H7 (cell line): Measurements from ENCODE around the gene LRRK1. TPM values are rescaled to one million over a fixed set of nuclear protein-coding genes. Genes with fewer than 3 reads are reported as not detected.
A peak's percentile ranks its signal among the peaks of the same experiment; 100 is the strongest.

Experiments
- DNase-seq: peaks from one replicate; pipeline ENCODE4 v3.0.0; 2012
- H3K27me3 ChIP-seq: 2 replicates; pipeline ENCODE4 v1.6.0; 2011; ENCODE audit warnings: mild to moderate bottlenecking, low read length; ENCODE audit not compliant: control insufficient read depth, insufficient read depth
- H3K36me3 ChIP-seq: replicated peaks from 2 replicates; pipeline ENCODE4 v1.5.1; 2011; ENCODE audit warnings: low read length; ENCODE audit not compliant: control insufficient read depth, insufficient read depth
- H3K4me3 ChIP-seq: 2 replicates; pipeline ENCODE4 v1.5.1; 2011; ENCODE audit warnings: low read depth, mild to moderate bottlenecking, control low read depth, low read length, moderate library complexity; ENCODE audit not compliant: insufficient read depth
- total RNA-seq: library from RNA; depleted of rRNA; stranded (reverse); fragments of >200 nt; shearing (Covaris generic); gene quantifications from 2 replicates; pipeline ENCODE4 v1.2.3, GENCODE V29; 2014

LRRK1 gene
- total RNA-seq, 1 experiment from 2014 or later, result 3.3 TPM

DNA sequence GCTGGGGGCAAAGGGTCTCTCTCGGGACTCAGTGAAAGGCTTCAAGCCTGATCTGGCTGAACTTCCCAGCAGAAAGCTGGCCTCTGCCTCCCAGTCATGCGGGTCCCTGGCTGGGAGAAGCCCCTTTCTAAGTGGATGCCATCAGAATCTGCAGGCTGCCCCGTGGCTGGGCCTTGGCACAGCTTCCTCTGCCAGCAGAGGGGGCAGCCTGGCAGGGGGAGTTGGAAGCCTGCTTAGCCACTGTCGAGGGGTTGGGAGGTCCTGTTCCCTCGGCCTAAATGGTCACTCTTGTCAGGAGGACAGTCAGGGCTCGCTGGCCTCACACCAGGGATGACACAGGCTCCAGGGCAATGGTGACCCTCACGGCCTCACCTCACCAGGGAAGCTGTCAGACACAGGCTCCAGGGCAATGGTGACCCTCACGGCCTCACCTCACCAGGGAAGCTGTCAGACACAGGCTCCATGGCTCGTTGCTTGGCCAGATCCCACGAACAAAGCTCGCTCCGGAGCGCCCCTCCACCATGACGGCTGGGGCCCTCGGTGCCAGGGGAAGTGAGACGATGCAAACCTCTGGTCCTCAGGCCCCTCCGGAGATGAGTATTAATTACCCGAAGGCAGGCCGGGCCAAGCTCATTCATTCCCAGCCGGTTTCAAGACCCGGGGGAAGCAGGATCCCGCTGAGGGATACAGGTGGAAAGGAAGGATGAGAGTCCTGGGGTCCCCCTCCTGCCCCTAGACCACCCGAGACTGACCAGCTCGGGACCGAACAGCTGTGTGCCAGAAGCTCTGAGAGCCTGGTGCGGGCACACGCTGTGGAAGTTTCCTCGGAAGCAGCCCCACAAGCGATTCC is 181.7 kb downstream of the LRRK1 start:
- no peaks in the 10 kb centered on the region for H3K36me3 ChIP-seq
- H3K27me3 ChIP-seq, result no peaks in the 10 kb centered on the region
- DNase-seq, result peak; percentile 58
- no peak overlapping the region for H3K4me3 ChIP-seq

DNA sequence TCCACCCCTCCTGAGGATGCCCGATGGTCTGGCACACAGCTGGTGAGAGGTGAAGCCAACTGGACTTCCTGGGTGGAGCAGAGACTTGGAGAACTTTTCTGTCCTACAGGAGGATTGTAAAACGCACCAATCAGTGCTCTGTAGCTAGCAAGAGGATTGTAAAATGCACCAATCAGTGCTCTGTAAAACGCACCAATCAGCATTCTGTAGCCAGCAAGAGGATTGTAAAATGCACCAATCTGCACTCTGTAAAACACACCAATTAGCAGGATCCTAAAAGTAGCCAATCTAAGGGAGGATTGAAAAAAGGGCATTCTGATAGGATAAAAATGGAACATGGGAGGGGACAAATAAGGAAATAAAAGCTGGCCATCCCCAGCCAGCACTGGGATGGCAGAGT is 182.5 kb downstream of the LRRK1 start:
- no peaks in the 10 kb centered on the region for H3K36me3 ChIP-seq
- H3K4me3 ChIP-seq, result no peak overlapping the region
- no peak for DNase-seq
- no peaks in the 10 kb centered on the region for H3K27me3 ChIP-seq

- DNase-seq, result no peak
- Histone ChIP-seq H3K4me3 (no peak overlapping the region), H3K36me3 (no peaks in the 10 kb centered on the region), H3K27me3 (no peaks in the 10 kb centered on the region)
These were observed 183.6 kb downstream of the LRRK1 start for GRCh38 chr15:101102746-101103145.

- Histone ChIP-seq H3K4me3 (no peak overlapping the region), H3K27me3 (no peaks in the 10 kb centered on the region), H3K36me3 (no peaks in the 10 kb centered on the region)
- DNase-seq, result peak; percentile 42
These were observed 184.4 kb downstream of the LRRK1 start for GRCh38 chr15:101103598-101103997.

GRCh38 chr15:101104141-101104540 is 185.0 kb downstream of the LRRK1 start:
- Histone ChIP-seq H3K27me3 (no peaks in the 10 kb centered on the region), H3K4me3 (no peak overlapping the region), H3K36me3 (no peaks in the 10 kb centered on the region)
- DNase-seq, result no peak

DNA sequence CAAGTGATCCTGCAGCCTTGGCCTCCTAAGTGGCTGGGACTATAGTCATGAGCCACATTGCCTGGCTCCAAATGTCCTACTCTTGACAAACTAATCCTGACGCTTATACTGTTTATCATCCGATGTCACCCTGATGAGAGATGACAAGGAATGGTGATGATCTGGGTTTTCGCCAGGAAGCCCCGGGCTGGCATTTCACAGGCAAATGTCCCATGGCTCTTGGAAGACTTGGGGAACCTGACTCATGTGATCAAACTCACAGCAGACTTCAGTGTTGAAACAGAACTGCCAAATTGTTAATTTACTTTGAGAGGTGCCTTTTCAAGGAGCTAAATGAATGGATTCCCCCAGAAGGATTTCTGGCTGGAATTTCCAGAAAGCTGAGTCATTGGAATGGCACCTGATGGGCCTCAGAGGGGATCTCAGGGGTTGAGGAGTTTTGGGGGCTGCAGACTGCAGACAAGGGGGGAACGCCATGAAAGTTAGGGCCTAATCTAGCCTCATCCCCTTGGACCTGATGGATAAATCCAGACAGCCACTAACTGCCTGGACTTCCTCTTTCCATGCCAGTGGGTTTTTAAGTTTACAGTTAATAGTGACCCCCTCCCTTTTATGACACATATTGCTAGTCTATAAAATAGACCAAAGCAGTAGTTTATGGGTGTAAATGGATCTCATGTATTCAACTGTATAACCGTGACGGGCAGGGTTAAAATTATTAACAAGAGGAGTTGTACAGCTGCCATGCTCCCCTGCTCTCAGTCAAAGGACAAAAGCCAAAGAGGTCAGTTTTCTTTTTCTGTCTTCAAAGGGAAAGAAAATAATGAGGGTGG is 186.1 kb downstream of the LRRK1 start:
- DNase-seq, result peak; percentile 49
- H3K4me3 ChIP-seq, result no peak overlapping the region
- H3K36me3 ChIP-seq, result no peaks in the 10 kb centered on the region
- H3K27me3 ChIP-seq, result no peaks in the 10 kb centered on the region

DNA sequence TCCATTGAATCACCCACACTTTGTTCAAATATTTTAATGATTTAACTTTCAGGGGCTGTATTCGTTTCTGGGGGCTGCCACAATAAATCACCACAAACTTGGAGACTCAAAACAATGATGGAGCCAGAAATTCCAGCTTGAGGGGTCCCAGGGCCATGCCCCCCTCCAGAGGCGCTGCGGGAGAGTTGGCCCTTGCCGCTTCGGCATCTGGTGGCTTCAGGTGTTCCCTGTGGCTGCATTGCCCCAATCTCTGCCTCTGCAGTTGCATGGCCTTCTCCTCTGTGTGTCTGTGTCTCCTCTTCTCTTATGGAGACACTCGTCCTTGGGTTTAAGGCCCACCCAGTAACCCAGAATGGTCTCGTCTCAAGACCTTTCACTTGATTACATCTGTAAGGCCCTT is 187.9 kb downstream of the LRRK1 start:
- H3K36me3 ChIP-seq, result no peaks in the 10 kb centered on the region
- no peak overlapping the region for H3K4me3 ChIP-seq
- no peaks in the 10 kb centered on the region for H3K27me3 ChIP-seq
- DNase-seq, result no peak

DNA sequence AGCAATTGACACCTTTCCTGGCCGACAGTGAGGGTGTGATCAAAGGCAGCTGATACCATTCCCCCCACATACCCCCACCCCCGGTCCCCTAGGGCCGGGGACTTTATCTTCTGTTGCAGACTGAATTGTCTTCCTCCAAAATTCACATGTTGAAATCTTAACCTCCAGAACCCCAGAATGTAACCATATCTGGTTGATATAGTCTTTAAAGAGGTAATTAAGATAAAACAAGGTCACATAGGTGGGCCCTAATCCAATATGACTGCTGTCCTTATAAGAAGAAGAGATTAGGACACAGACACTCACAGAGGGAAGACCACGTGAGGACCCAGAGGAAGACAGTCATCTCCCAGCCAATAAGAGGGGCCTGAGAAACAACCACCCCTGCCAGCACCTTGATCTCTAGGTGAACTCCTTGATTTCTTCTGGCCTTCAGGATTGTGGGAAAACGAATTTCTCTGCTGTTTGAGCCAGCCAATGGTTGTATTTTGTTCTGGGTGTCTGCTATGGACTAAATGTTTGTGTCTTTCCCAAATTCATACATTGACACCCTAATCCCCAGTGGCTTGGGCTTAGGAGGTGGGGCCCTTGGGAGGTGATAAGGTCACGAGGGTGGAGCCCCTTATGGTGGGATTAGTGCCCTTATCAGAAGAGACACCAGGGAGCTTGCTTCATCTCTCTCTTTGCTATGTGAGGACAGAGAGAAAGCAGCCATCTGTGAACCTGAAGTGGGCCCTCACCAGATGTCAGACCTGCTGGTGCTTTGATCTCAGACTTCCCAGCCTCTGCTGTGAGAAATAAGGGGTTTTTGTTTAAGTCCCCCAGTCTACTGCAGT is 188.7 kb downstream of the LRRK1 start:
- H3K36me3 ChIP-seq, result no peaks in the 10 kb centered on the region
- H3K27me3 ChIP-seq, result no peaks in the 10 kb centered on the region
- no peak overlapping the region for H3K4me3 ChIP-seq

DNA sequence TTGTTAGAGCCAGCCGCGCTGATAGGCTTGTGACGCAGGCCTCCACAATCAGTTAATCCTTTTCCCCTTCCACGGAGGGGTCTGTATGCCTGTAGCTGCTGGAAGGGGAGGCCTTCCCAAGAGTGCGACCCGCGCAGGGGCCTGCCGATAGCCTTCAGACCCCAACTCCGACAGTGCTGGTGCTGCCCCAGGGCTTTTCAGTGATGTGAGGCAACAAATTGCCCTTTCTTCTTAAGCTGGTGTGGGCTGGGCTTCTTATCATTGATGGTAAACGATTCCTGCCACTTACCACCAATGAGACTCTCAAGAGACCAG is 189.3 kb downstream of the LRRK1 start:
- no peak overlapping the region for H3K4me3 ChIP-seq
- DNase-seq, result no peak
- no peaks in the 10 kb centered on the region for H3K36me3 ChIP-seq
- H3K27me3 ChIP-seq, result no peaks in the 10 kb centered on the region

More for the DNA sequence above, 188.7 kb downstream of the LRRK1 start:
- no peak for DNase-seq

- DNase-seq, result peak; percentile 22
- Histone ChIP-seq H3K27me3 (no peaks in the 10 kb centered on the region), H3K36me3 (no peaks in the 10 kb centered on the region), H3K4me3 (no peak overlapping the region)
These were observed 189.6 kb downstream of the LRRK1 start for GRCh38 chr15:101108791-101109190.

- no peaks in the 10 kb centered on the region for H3K27me3 ChIP-seq
- DNase-seq, result peak; percentile 40
These were observed 191.8 kb downstream of the LRRK1 start for GRCh38 chr15:101110681-101111569.

GRCh38 chr15:101111570-101112262 is 192.6 kb downstream of the LRRK1 start:
- DNase-seq, result peak; percentile 41
- H3K27me3 ChIP-seq, result no peaks in the 10 kb centered on the region
- no peak overlapping the region for H3K4me3 ChIP-seq
- no peaks in the 10 kb centered on the region for H3K36me3 ChIP-seq

More at GRCh38 chr15:101110681-101111569, 191.8 kb downstream of the LRRK1 start:
- Histone ChIP-seq H3K36me3 (no peaks in the 10 kb centered on the region), H3K4me3 (no peak overlapping the region)

DNA sequence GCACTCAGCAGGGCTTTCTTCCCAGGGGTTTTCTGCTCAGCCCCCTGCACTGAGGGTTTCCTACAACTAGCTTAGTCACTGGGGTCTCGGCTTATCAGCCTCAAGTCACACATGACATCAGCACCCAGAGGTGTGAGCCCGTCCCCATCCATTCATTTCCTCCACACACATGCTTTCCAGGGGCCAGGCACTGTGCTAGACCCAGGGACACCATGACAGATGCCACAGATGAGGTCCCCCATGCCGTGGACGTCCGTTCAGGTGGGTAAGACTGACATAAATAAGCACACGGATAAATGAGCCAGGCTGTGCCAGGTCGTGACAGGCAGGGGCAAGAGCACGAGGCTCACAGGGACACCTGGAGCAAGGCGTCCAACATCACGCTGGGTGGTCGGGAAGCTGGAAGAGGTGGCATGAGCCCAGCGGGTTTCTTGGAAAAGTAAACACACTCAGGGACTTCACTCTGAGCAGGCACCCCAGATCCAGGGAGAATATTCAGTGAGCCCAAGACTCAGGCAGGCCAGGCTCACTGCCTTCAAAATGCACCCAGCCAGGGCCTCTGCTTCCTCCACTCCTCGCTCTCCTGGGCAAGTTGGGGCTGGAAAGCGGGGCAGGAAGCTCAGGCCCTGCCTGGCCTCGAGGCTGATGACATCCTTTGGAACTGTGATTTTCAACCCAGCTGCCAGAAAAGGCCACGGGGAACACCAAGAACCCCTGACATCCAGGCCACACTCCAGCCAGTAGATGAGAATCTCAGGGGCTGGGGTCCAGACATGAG is 193.4 kb downstream of the LRRK1 start:
- DNase-seq, result peak; percentile 30
- Histone ChIP-seq H3K4me3 (no peak overlapping the region), H3K36me3 (no peaks in the 10 kb centered on the region)

More for the DNA sequence above, 193.4 kb downstream of the LRRK1 start:
- no peaks in the 10 kb centered on the region for H3K27me3 ChIP-seq
